GM12801 (cell line): ENCODE results near the gene NDUFS4.

Experiments used
- TF ChIP-seq, protein P1 (sequence below): IDR thresholded peaks from one replicate; pipeline ENCODE4 v1.5.1; 2011; ENCODE audit warnings: control low read depth; ENCODE audit not compliant: insufficient read length; ENCODE audit errors: extremely low read depth

NDUFS4 gene

DNA sequence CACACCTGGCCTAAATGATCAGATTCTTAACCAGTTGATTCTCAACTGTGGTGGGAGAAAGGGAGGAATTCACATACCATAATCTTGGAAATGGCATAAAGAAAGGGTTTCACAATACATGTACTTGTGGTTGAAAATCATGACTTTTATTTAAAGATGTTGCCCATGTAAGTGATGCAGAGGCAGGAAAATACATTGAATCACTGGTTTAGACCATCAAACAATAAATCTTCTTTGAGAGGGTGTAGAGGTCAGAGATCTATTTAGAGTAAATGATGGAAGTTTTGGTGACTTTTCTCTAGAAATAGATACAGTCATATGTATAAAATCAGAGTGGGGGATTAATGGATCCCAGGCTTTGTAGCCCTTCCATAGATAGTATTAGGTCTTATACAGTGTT is 15.4 kb downstream of the NDUFS4 start:
- TF ChIP-seq, protein P1, sequence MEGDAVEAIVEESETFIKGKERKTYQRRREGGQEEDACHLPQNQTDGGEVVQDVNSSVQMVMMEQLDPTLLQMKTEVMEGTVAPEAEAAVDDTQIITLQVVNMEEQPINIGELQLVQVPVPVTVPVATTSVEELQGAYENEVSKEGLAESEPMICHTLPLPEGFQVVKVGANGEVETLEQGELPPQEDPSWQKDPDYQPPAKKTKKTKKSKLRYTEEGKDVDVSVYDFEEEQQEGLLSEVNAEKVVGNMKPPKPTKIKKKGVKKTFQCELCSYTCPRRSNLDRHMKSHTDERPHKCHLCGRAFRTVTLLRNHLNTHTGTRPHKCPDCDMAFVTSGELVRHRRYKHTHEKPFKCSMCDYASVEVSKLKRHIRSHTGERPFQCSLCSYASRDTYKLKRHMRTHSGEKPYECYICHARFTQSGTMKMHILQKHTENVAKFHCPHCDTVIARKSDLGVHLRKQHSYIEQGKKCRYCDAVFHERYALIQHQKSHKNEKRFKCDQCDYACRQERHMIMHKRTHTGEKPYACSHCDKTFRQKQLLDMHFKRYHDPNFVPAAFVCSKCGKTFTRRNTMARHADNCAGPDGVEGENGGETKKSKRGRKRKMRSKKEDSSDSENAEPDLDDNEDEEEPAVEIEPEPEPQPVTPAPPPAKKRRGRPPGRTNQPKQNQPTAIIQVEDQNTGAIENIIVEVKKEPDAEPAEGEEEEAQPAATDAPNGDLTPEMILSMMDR = no peak

DNA sequence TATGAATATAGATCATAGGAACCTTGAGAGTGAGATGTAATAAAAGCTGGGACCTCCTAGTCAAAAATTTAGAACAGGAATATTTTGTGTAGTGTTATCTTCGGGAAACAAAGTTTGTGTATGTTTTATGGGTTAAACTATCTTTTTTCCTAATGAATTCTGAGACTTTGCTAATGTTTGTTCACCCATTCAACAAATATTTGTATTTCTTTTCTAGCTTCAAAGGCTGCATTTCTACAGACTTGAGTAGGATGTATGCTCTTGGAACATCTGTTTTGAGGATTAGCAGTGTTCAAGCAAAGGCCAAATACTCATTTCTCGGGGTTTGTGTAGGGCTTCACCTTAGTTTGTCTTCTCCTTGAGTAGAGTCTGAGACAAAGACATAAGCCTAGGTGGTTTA is 16.2 kb downstream of the NDUFS4 start:
- TF ChIP-seq, protein P1 = no peak

DNA sequence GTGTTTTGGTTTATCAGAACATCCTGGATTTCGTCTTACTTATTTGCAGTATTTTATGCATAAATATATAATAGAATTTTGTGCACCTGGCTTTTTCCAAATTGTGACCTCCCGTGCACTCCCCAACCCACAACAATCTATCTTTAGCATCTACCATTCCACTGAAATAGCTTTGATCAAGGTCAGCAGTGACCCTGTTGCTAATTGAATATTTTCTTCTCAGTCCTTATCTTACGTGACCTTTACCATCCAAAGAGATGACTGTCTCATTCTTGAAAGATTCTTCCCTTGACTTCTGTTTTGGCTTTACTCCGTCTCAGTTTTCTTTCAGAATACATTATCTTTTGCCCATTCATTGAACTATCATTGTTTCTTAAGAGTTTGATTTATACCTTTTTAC is 18.4 kb downstream of the NDUFS4 start:
- TF ChIP-seq, protein P1 = no peak

DNA sequence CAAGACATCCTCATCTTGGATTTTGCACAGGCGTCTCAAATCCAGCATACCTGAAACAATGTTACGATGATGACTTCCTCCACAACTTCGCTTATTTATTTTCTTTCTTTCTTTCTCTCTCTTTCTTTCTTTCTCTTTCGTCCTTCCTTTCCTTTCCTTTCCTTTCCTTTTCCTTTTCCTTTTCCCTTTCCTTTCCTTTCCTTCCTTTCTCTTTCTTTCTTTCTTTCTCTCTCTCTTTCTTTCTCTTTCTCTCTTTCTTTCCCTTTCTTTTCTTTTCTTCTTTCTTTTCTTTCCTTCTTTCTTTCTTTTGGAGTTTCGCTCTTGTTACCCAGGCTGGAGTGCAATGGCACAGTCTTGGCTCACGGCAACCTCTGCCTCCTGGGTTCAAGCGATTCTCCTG is 20.1 kb downstream of the NDUFS4 start:
- TF ChIP-seq, protein P1 = no peak

DNA sequence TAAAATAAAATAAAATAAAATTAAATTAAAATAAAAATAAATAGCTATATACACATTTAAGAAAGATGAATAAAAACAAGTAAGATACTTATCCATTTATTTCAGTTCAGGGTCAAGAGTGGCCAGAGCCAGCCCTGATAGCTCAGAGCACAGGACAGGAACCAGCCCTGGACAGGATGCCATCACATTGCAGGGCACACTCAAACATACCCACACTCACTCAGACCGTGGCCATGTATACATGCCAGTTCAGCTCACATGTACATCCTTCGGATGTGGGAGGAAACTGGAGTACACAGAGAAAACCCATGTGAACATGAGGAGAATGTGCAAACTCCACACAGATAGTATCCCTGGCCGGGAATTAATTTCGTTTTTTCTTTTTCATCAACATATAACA is 21.8 kb downstream of the NDUFS4 start:
- TF ChIP-seq, protein P1 = no peak

DNA sequence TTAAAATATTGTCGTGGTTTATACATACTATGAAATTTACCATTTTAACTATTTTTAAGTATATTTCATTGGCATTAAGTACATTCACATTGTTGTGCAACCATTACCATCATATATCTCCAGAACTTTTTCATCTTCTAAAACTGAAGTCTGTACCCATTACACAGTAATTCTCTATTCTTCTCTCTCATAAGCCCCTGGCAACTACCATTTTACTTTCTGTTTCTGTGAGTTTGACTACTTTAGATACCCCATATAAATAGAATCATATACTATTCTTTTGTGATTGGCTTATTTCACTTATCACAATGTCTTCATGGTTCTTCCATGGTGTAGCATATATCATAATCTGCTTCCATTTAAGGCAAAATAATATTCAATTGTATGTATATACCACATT is 30.3 kb downstream of the NDUFS4 start:
- TF ChIP-seq, protein P1 = no peak

DNA sequence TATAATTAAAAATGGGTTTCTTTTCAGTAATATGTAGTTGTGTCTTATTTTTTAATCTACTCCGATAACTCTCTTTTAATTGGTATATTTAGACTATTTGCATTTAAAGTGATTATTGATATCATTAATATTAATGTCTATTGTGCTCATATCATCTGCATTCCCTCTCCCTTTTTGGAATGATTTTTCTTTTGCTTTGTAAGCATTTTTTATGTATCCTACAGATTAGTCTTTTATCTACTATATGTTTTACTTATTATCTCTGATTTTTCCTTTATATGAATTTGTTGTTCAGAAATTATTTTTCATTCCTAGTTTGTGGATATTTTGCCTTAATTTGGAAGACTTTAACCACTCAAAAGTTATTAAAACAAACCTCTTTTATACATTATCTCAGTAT is 34.0 kb downstream of the NDUFS4 start:
- TF ChIP-seq, protein P1 = no peak

DNA sequence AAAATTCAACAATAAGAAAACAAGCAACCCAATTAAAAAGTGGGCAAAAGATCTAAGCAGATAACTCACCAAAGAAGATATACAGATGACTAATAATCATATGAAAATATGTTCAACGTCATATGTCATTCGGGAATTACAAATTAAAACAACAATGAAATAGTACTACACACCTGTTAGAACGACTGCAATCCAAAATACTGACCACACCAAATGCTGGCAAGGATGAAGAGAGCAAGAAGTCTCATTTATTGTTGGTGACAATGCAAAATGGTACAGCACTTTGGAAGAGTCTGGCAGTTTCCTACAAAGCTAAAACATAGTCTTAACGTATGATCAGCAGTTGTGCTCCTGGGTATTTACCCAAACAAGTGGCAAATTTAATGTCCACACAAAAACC is 37.5 kb downstream of the NDUFS4 start:
- TF ChIP-seq, protein P1 = no peak
